Dedifferentiated amniotic fluid mesenchymal stem cell (primary cell): Measurements from ENCODE around the gene GRB7.
"Not testable (repeated sequence)": the region's sequence is repeated elsewhere in the genome, so short reads cannot be mapped to it uniquely, and the experiment has no call there.

Source experiments
- DNase-seq: peaks from one replicate; pipeline ENCODE4 v3.0.0-alpha.2; 2016; ENCODE audit errors: extremely low spot score

Gene GRB7

GRCh38 chr17:39709319-39709997 lies 28.3 kb upstream of the GRB7 start:
- no peak for DNase-seq

- DNase-seq = no peak
Measured at GRCh38 chr17:39709998-39710964, 27.5 kb upstream of the GRB7 start.

GRCh38 chr17:39711071-39711470 lies 26.7 kb upstream of the GRB7 start:
- DNase-seq = not testable (repeated sequence)

GRCh38 chr17:39711851-39712250 lies 25.9 kb upstream of the GRB7 start:
- DNase-seq = no peak

GRCh38 chr17:39714234-39714633 lies 23.5 kb upstream of the GRB7 start:
- no peak for DNase-seq

- no peak for DNase-seq
Measured at GRCh38 chr17:39715375-39716072, 22.2 kb upstream of the GRB7 start.

GRCh38 chr17:39716073-39716818 lies 21.5 kb upstream of the GRB7 start:
- DNase-seq = no peak

GRCh38 chr17:39716879-39717536 lies 20.7 kb upstream of the GRB7 start:
- DNase-seq = no peak

- DNase-seq = no peak
Measured at GRCh38 chr17:39717660-39718059, 20.1 kb upstream of the GRB7 start.

GRCh38 chr17:39719563-39720355 lies 18.0 kb upstream of the GRB7 start:
- DNase-seq = no peak

GRCh38 chr17:39722104-39722503 lies 15.6 kb upstream of the GRB7 start:
- DNase-seq = no peak

- no peak for DNase-seq
Measured at GRCh38 chr17:39722965-39723848, 14.5 kb upstream of the GRB7 start.

GRCh38 chr17:39724731-39725130 lies 13.0 kb upstream of the GRB7 start:
- DNase-seq = no peak

GRCh38 chr17:39725923-39726322 lies 11.8 kb upstream of the GRB7 start:
- not testable (repeated sequence) for DNase-seq

- no peak for DNase-seq
Measured at GRCh38 chr17:39726617-39727016, 11.1 kb upstream of the GRB7 start.

- no peak for DNase-seq
Measured at GRCh38 chr17:39727556-39727955, 10.2 kb upstream of the GRB7 start.

GRCh38 chr17:39729280-39729851 lies 8.4 kb upstream of the GRB7 start:
- DNase-seq = no peak

GRCh38 chr17:39730095-39730921 lies 7.4 kb upstream of the GRB7 start, which contains the start of gene MIEN1:
Gene MIEN1 (minus strand): TSS chr17:39730532. CDS start chr17:39730495, 37 bp downstream.
- peak; percentile 69 for DNase-seq
